NCI-H446 treated with DMSO at 0.1 percent for 48 hours (cell line): ENCODE results near the gene CLEC7A.

ENCODE experiments used
- DNase-seq: peaks from one replicate; lab custom pipeline; 2025; lab: John Stamatoyannopoulos, UW

CLEC7A gene

GRCh38 chr12:10094646-10095395, 35.2 kb downstream of the CLEC7A start:
- no peak for DNase-seq

GRCh38 chr12:10088955-10089900, 40.8 kb downstream of the CLEC7A start:
- no peak for DNase-seq

- DNase-seq = no peak
Observed at GRCh38 chr12:10088031-10088430, 42.0 kb downstream of the CLEC7A start.

- no peak for DNase-seq
Observed at GRCh38 chr12:10086387-10086786, 43.6 kb downstream of the CLEC7A start.

- DNase-seq = no peak
Observed at GRCh38 chr12:10084733-10085132, 45.3 kb downstream of the CLEC7A start.

GRCh38 chr12:10082117-10082874, 47.7 kb downstream of the CLEC7A start:
- DNase-seq = no peak

- no peak for DNase-seq
Observed at GRCh38 chr12:10075451-10075850, 54.5 kb downstream of the CLEC7A start.

- no peak for DNase-seq
Observed at GRCh38 chr12:10073261-10073660, 56.7 kb downstream of the CLEC7A start.

GRCh38 chr12:10072131-10072530, 57.9 kb downstream of the CLEC7A start:
- no peak for DNase-seq

- no peak for DNase-seq
Observed at GRCh38 chr12:10070380-10070779, 59.6 kb downstream of the CLEC7A start.

- no peak for DNase-seq
Observed at GRCh38 chr12:10069976-10070375, 60.0 kb downstream of the CLEC7A start.

- DNase-seq = no peak
Observed at GRCh38 chr12:10069099-10069498, 60.9 kb downstream of the CLEC7A start.

GRCh38 chr12:10068644-10069043, 61.4 kb downstream of the CLEC7A start:
- DNase-seq = no peak

GRCh38 chr12:10067942-10068341, 62.1 kb downstream of the CLEC7A start:
- no peak for DNase-seq

- no peak for DNase-seq
Observed at GRCh38 chr12:10067264-10067663, 62.7 kb downstream of the CLEC7A start.
